ENCODE measurements around the gene PRKACB.

The PRKACB gene

GRCh38 chr1:84174051-84174556 lies 30.0 kb downstream of the PRKACB start:
- TF ChIP-seq CTCF (IDR thresholded peaks at IDR 0.05; ENCODE audit: low read depth, low read length, missing control alignments): no peak
- DNase-seq (ENCODE audit: extremely low read depth, low read depth): peak; percentile 30
- H3K4me3 ChIP-seq (replicated peaks; ENCODE audit: low read depth, low read length): no peak overlapping the region

- H3K4me3 ChIP-seq (replicated peaks; ENCODE audit: low read depth, low read length): no peak overlapping the region
- TF ChIP-seq CTCF (IDR thresholded peaks at IDR 0.05; ENCODE audit: low read depth, low read length, missing control alignments): no peak
- DNase-seq (ENCODE audit: extremely low read depth, low read depth): no peak
Observed at GRCh38 chr1:84181350-84182005, 37.4 kb downstream of the PRKACB start.

GRCh38 chr1:84190455-84190854 lies 46.4 kb downstream of the PRKACB start:
- no peak for TF ChIP-seq CTCF (IDR thresholded peaks at IDR 0.05; ENCODE audit: low read depth, low read length, missing control alignments)
- no peak for DNase-seq (ENCODE audit: extremely low read depth, low read depth)
- H3K4me3 ChIP-seq (replicated peaks; ENCODE audit: low read depth, low read length): no peak overlapping the region

- no peak overlapping the region for H3K4me3 ChIP-seq (replicated peaks; ENCODE audit: low read depth, low read length)
- no peak for DNase-seq (ENCODE audit: extremely low read depth, low read depth)
- no peak for TF ChIP-seq CTCF (IDR thresholded peaks at IDR 0.05; ENCODE audit: low read depth, low read length, missing control alignments)
Observed at GRCh38 chr1:84192681-84193080, 48.6 kb downstream of the PRKACB start.

- no peak overlapping the region for H3K4me3 ChIP-seq (replicated peaks; ENCODE audit: low read depth, low read length)
- no peak for DNase-seq (ENCODE audit: extremely low read depth, low read depth)
- TF ChIP-seq CTCF (IDR thresholded peaks at IDR 0.05; ENCODE audit: low read depth, low read length, missing control alignments): no peak
Observed at GRCh38 chr1:84198832-84199231, 54.8 kb downstream of the PRKACB start.

GRCh38 chr1:84199257-84199656 lies 55.2 kb downstream of the PRKACB start:
- no peak overlapping the region for H3K4me3 ChIP-seq (replicated peaks; ENCODE audit: low read depth, low read length)
- no peak for TF ChIP-seq CTCF (IDR thresholded peaks at IDR 0.05; ENCODE audit: low read depth, low read length, missing control alignments)
- no peak for DNase-seq (ENCODE audit: extremely low read depth, low read depth)

- no peak overlapping the region for H3K4me3 ChIP-seq (replicated peaks; ENCODE audit: low read depth, low read length)
- no peak for DNase-seq (ENCODE audit: extremely low read depth, low read depth)
- TF ChIP-seq CTCF (IDR thresholded peaks at IDR 0.05; ENCODE audit: low read depth, low read length, missing control alignments): no peak
Observed at GRCh38 chr1:84202126-84202525, 58.1 kb downstream of the PRKACB start.

Measured in HFF-Myc (cell line).